A204.1 (cell line): ENCODE results near the gene PEX11G.

Experiments
- FAIRE-seq: peaks from 2 replicates; lab custom pipeline; 2012; peaks lifted over from hg19 to GRCh38; lab: Jason Lieb, UNC

Gene PEX11G

GRCh38 chr19:7492558-7492957 lies 3.7 kb upstream of the PEX11G start:
- FAIRE-seq = no peak

- no peak for FAIRE-seq
Measured at GRCh38 chr19:7492142-7492541, 3.3 kb upstream of the PEX11G start.

- FAIRE-seq = no peak
Measured at GRCh38 chr19:7489609-7490044, 792 bp upstream of the PEX11G start.

- no peak for FAIRE-seq
Measured at GRCh38 chr19:7486923-7487322, 1.9 kb downstream of the PEX11G start.

- FAIRE-seq = no peak
Measured at GRCh38 chr19:7483720-7484201, 5.1 kb downstream of the PEX11G start.

GRCh38 chr19:7482584-7483439 lies 6.0 kb downstream of the PEX11G start:
- no peak for FAIRE-seq

- FAIRE-seq = no peak
Measured at GRCh38 chr19:7480970-7481255, 7.9 kb downstream of the PEX11G start.

GRCh38 chr19:7480222-7480969 lies 8.4 kb downstream of the PEX11G start:
- FAIRE-seq = no peak

- FAIRE-seq = no peak
Measured at GRCh38 chr19:7478843-7479227, 10.0 kb downstream of the PEX11G start.

GRCh38 chr19:7478173-7478842 lies 10.5 kb downstream of the PEX11G start:
- no peak for FAIRE-seq

- FAIRE-seq = no peak
Measured at GRCh38 chr19:7477758-7478157, 11.1 kb downstream of the PEX11G start.

- FAIRE-seq = no peak
Measured at GRCh38 chr19:7476777-7477494, 11.9 kb downstream of the PEX11G start.

- no peak for FAIRE-seq
Measured at GRCh38 chr19:7476241-7476640, 12.6 kb downstream of the PEX11G start.

GRCh38 chr19:7475665-7476064 lies 13.2 kb downstream of the PEX11G start:
- FAIRE-seq = no peak

- FAIRE-seq = no peak
Measured at GRCh38 chr19:7471696-7472615, 16.9 kb downstream of the PEX11G start.

GRCh38 chr19:7470540-7471305 lies 18.1 kb downstream of the PEX11G start:
- no peak for FAIRE-seq

GRCh38 chr19:7469669-7470285 lies 19.1 kb downstream of the PEX11G start:
- FAIRE-seq = no peak

GRCh38 chr19:7468840-7469239 lies 20.0 kb downstream of the PEX11G start:
- FAIRE-seq = no peak

GRCh38 chr19:7467009-7467989 lies 21.5 kb downstream of the PEX11G start:
- FAIRE-seq = no peak
